Measurements from ENCODE around the gene SAMM50. TPM values are rescaled to one million over a fixed set of nuclear protein-coding genes. Genes with fewer than 3 reads are reported as not detected.

SAMM50 gene
- total RNA-seq, 1 donor from 2014 or later: 60.6 TPM

DNA sequence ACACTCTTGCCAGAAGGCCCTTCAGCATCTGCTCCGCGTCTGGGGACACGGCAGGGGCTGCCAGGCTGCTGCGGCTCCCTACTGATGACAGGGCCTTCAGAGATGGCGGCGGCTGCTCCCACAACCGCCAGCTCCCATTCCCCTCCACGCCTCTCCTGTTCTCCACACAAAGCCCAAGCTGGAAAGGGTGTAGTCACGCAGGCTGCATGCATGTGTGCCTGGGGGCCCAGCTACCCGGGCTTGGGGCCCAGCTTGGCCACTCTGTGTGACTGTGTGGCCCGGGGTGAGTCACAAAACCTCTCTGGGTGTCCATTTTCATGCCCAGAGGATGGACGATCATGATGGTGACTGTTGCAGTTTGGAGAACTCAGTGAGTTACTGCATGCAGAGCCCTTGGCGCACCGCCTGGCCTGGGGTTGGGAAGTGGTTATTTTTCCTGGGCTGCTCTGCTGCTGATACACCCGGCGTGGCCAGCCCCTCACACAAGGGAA, 37.1 kb downstream of the SAMM50 start:
- H3K27me3 Mint-ChIP-seq (ENCODE audit: insufficient read depth): no peaks in the 10 kb centered on the region
- H3K4me3 Mint-ChIP-seq: no peak overlapping the region
- no peak overlapping the region for H3K27ac Mint-ChIP-seq
- H3K36me3 Mint-ChIP-seq (ENCODE audit: low read depth): peaks cover 37% of the 10 kb centered on the region
- H3K4me1 Mint-ChIP-seq (ENCODE audit: low read depth): peaks cover 27% of the 10 kb centered on the region
- no peaks in the 10 kb centered on the region for H3K9me3 Mint-ChIP-seq
- intact Hi-C loops (cut with micrococcal nuclease): loop anchor here (5.0 kb wide), 1 partner anchor 575 kb away; no protein-coding TSS in a partner anchor
- no peak for DNase-seq (ENCODE audit: low spot score)

DNA sequence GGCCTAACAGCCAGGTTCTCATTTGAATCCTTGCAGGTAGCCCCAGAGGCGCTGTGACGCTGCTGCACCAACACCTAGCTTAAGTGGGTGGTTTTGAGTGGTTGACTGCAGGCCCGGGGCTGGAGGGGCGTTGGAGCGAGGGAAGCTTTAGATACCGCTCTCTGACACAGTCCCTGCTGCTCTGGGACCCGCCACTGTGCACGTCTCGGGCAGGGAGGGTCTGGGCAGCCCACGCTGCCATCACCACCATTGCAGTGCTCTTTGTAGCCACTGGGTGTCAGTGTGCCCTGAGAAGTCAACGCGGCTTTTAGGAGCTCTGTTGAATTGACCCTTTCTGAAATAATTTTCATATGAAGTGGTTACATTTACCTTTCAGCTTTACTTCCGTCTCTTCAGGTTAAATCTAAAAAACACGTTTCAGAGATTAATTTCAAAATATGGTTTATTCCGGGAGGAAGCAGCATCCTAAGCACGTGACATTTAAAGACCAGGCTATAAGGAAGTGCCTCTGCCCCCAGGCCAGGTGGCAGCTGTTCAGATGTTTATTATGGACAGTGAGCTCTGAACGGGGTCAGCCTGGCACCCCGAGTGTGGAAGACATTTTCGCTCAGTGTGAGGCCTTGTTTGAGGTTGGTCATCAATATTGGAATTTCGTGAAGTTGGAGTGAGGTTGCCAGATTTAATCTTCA, 38.0 kb downstream of the SAMM50 start:
- intact Hi-C loops (cut with micrococcal nuclease): loop anchor here (1.0 to 5.0 kb wide), 3 partner anchors 88 to 574 kb away; no protein-coding TSS in a partner anchor
- Mint-ChIP-seq H3K27me3 (ENCODE audit: insufficient read depth) (no peaks in the 10 kb centered on the region), H3K9me3 (no peaks in the 10 kb centered on the region), H3K4me1 (ENCODE audit: low read depth) (peaks cover 27% of the 10 kb centered on the region), H3K4me3 (no peak overlapping the region), H3K36me3 (ENCODE audit: low read depth) (peaks cover 38% of the 10 kb centered on the region), H3K27ac (peak overlapping the region; percentile 61)
- DNase-seq (ENCODE audit: low spot score): peak; percentile 43

DNA sequence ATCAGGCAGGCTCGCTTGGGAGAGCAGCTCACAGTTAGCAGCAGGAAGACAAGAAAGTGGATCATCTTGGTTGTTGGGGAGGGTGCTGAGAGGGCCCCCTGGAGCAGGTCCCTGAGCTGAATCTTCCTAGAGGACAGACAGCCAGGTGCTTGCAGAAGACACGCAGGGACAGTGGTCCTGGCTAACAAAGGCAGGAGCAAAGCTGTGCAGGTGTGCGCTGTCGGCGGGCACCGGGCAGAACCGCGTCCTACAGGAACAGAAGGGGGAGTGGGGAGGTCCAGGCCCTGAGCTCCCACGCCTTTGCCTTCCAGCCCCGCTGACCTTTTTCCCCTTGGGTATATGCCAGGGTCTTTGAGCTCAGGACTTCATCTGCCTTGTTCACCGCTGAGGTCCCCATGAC, 38.8 kb downstream of the SAMM50 start:
- Mint-ChIP-seq H3K4me1 (ENCODE audit: low read depth) (peaks cover 27% of the 10 kb centered on the region), H3K9me3 (no peaks in the 10 kb centered on the region), H3K27me3 (ENCODE audit: insufficient read depth) (no peaks in the 10 kb centered on the region), H3K27ac (no peak overlapping the region), H3K4me3 (no peak overlapping the region), H3K36me3 (ENCODE audit: low read depth) (peaks cover 40% of the 10 kb centered on the region)
- intact Hi-C loops (cut with micrococcal nuclease): loop anchor here (5.0 kb wide), 1 partner anchor 573 kb away; no protein-coding TSS in a partner anchor
- no peak for DNase-seq (ENCODE audit: low spot score)

DNA sequence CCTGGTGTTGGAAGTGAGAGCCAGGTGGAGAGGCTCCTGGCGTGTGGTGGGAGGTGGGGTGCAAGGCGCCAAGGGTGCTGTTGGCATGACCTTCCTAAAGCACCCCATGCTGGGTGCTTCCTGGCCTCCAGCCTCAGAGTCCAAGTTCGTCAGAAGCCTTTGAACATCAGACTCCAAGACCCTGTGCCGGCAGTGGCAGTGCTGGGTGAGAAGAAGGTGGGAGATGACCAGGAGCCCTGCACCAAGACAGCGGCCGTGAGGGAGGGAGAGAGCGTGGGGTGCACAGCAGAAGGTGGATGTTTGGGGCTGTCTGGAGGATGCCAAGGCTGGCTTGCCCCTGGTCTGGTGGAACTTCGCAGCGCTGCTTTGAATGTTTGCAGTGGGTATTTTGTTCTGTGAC, 39.2 kb downstream of the SAMM50 start:
- H3K9me3 Mint-ChIP-seq: no peaks in the 10 kb centered on the region
- peaks cover 27% of the 10 kb centered on the region for H3K4me1 Mint-ChIP-seq (ENCODE audit: low read depth)
- H3K4me3 Mint-ChIP-seq: peak overlapping the region; percentile 12
- DNase-seq (ENCODE audit: low spot score): no peak
- H3K27me3 Mint-ChIP-seq (ENCODE audit: insufficient read depth): no peaks in the 10 kb centered on the region
- H3K36me3 Mint-ChIP-seq (ENCODE audit: low read depth): peaks cover 42% of the 10 kb centered on the region
- no peak overlapping the region for H3K27ac Mint-ChIP-seq
- intact Hi-C loops (cut with micrococcal nuclease): loop anchor here (5.0 kb wide), 1 partner anchor 573 kb away; no protein-coding TSS in a partner anchor

DNA sequence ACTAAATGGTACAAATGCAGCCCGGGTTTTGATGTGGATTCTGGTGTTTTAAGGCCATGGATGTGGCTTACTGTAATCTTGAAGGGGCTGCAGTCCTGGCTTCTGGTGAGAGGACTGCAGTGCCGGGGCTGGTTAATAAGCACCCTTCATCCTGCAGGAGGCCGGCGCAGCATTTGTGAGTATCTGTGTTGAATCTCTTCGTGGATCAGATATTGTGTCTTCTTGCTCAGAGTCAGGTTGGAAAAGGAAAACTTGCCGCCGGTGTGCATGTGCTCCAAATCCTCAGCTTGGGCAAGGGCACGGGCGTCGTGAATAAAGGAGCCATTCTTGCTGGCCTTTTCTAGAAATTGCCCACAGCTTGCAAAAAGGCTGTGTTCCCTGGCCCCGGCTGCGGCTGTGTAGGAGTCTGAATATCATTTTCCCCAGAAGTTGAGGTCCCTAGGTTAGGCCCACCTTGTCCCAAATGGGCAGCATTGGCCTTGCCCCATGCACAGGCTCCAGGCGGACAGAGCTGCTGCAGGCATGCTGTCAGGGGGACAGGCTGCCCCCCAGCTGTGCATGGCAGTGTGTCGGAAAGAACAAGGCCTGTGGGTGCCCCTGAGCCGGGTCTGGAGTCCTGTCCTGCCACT, 39.9 kb downstream of the SAMM50 start:
- no peak for DNase-seq (ENCODE audit: low spot score)
- peak overlapping the region; percentile 63 for H3K27ac Mint-ChIP-seq
- peaks cover 27% of the 10 kb centered on the region for H3K4me1 Mint-ChIP-seq (ENCODE audit: low read depth)
- no peaks in the 10 kb centered on the region for H3K9me3 Mint-ChIP-seq
- H3K27me3 Mint-ChIP-seq (ENCODE audit: insufficient read depth): no peaks in the 10 kb centered on the region
- peaks cover 36% of the 10 kb centered on the region for H3K36me3 Mint-ChIP-seq (ENCODE audit: low read depth)
- intact Hi-C loops (cut with micrococcal nuclease): loop anchor here (5.0 kb wide), 1 partner anchor 187 kb away; the partner anchor contains the start of gene PARVG
- peak overlapping the region; percentile 90 for H3K4me3 Mint-ChIP-seq

DNA sequence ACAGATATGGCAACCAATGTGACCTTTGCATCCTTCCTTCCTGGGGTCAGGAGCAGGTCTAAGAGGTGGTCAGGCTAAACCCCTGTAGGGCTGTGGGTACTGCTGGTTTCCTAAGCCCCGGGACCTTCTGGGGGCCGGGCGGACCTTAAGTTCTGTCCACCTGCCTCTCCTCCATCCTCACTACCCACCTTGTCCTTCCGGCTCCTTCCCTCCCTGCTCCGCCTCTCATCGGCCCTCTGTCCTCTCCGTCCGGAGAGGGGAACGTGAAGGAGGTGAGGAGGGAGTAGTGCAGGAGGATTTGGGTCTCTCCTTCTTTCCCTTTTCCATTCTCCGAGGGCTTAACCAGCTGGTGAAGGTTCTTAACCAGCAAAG, 40.5 kb downstream of the SAMM50 start:
- no peak for DNase-seq (ENCODE audit: low spot score)
- peak overlapping the region; percentile 90 for H3K4me3 Mint-ChIP-seq
- no peaks in the 10 kb centered on the region for H3K9me3 Mint-ChIP-seq
- H3K36me3 Mint-ChIP-seq (ENCODE audit: low read depth): peaks cover 37% of the 10 kb centered on the region
- H3K4me1 Mint-ChIP-seq (ENCODE audit: low read depth): peaks cover 27% of the 10 kb centered on the region
- intact Hi-C loops (cut with micrococcal nuclease): loop anchor here (1.0 to 5.0 kb wide), 2 partner anchors 28 to 187 kb away; partner anchors contain the start of gene PARVG
- H3K27ac Mint-ChIP-seq: peak overlapping the region; percentile 91
- no peaks in the 10 kb centered on the region for H3K27me3 Mint-ChIP-seq (ENCODE audit: insufficient read depth)

DNA sequence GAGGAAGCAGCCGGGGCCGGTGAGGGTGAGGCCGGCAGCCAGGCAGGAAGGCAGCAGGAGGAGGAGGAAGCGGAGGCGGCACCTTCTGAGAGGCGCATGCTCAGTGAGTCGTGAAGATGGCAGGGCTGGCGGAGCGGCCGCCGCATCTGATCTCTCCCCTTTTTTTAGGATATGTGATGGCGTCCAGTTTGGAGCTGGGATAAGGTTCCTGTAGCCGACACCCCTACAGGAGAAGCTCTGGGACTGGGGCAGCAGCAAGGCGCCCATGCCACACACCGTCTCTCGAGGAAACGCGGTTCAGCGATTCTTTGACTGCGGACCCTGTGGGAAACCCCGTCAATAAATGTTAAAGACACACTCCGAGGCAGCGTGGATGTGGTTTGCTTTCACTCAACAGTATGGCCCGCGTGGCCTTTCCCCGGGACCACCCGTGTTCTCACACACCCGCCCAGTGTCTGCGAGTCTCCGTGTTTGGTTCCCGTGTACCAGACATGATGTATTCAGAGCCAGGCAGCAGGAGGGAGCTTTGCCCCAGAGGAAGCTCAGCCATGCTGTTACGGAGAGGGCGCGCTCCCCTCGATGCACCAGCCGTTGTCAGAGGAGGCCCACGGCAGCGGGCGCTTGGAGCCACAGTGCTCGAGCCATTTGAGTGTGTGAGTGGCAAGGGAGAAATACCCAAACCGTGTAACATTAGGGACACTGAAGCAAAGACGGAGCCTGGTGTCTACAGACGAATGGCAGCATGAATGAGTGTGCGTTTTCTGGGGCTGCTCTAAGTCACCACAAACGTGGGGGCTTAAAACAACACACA, 41.1 kb downstream of the SAMM50 start:
- H3K36me3 Mint-ChIP-seq (ENCODE audit: low read depth): peaks cover 37% of the 10 kb centered on the region
- peaks cover 27% of the 10 kb centered on the region for H3K4me1 Mint-ChIP-seq (ENCODE audit: low read depth)
- H3K9me3 Mint-ChIP-seq: no peaks in the 10 kb centered on the region
- intact Hi-C loops (cut with micrococcal nuclease): loop anchor here (1.0 to 5.0 kb wide), 2 partner anchors 27 to 186 kb away; partner anchors contain the start of gene PARVG
- peak overlapping the region; percentile 91 for H3K27ac Mint-ChIP-seq
- peak overlapping the region; percentile 90 for H3K4me3 Mint-ChIP-seq
- DNase-seq (ENCODE audit: low spot score): peak; percentile 64
- no peaks in the 10 kb centered on the region for H3K27me3 Mint-ChIP-seq (ENCODE audit: insufficient read depth)

DNA sequence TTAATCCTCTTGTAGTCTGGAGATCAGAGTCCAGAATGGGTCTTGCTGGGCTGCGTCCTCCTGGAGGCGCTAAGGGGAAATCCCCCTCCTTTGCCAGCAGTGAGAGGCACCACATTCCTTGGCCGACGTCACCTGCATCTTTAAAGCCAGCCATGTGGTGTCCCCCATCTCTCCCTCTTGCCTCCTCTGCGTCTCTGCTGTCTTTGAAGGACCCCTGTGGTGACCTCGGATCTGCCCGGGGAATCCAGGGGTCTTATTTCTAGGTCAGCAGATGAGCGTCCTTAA, 41.7 kb downstream of the SAMM50 start:
- Mint-ChIP-seq H3K4me3 (peak overlapping the region; percentile 90), H3K36me3 (ENCODE audit: low read depth) (peaks cover 33% of the 10 kb centered on the region), H3K9me3 (no peaks in the 10 kb centered on the region), H3K27ac (peak overlapping the region; percentile 16), H3K4me1 (ENCODE audit: low read depth) (peaks cover 27% of the 10 kb centered on the region), H3K27me3 (ENCODE audit: insufficient read depth) (no peaks in the 10 kb centered on the region)
- no peak for DNase-seq (ENCODE audit: low spot score)
- intact Hi-C loops (cut with micrococcal nuclease): loop anchor here (1.0 to 5.0 kb wide), 2 partner anchors 26 to 185 kb away; partner anchors contain the start of gene PARVG

DNA sequence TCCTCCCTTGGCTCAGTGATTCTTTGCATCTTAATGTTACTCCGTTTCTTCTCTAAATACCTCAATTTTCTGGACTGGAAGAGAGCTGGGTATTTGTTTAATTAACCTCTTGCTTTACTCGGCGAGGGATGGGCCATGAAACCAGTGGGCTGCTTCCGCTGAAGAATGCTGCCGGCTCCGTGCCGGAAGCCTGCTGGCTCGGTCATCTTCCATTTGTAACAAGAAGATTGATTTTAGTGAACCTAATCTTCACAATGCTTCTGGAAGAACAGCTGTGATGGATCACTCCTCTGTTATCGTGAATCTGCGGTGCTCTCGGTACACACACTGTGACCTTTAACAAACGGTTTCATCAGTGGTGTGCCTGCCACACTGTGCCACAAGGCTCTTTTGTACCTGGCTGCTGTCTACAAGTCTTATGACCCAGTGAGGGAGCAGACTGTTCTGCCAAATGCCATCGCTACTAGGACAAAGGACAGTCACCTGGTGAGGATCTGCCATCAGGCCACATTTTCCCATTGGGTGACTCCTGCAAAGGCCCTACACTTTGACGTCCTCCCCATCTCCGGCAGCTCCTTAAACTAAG, 43.5 kb downstream of the SAMM50 start:
- no peak overlapping the region for H3K27ac Mint-ChIP-seq
- no peak overlapping the region for H3K4me3 Mint-ChIP-seq
- intact Hi-C loops (cut with micrococcal nuclease): loop anchor here (5.0 kb wide), 1 partner anchor 184 kb away; the partner anchor contains the start of gene PARVG
- H3K27me3 Mint-ChIP-seq (ENCODE audit: insufficient read depth): no peaks in the 10 kb centered on the region
- H3K4me1 Mint-ChIP-seq (ENCODE audit: low read depth): peaks cover 20% of the 10 kb centered on the region
- H3K9me3 Mint-ChIP-seq: no peaks in the 10 kb centered on the region
- DNase-seq (ENCODE audit: low spot score): no peak
- peaks cover 20% of the 10 kb centered on the region for H3K36me3 Mint-ChIP-seq (ENCODE audit: low read depth)

DNA sequence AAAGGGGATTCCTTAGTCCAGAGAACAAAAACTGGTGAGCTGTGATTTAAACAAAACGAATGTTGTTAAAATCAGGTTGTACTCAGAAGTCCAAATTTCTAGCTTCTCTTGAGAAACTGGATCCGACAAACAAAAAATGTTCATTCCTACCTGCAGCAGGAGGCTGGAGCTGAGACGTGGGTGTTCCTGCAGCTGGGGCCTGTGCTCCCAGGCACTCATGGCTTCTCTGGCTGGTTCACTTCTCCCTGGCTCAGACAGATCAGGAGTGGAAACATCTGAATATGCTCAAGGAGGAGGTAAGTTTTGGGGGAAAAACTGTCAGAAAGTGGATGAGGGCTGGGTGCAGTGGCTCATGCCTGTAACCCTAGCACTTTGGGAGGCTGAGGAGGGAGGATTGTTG, 44.1 kb downstream of the SAMM50 start:
- H3K36me3 Mint-ChIP-seq (ENCODE audit: low read depth): peaks cover 19% of the 10 kb centered on the region
- H3K9me3 Mint-ChIP-seq: no peaks in the 10 kb centered on the region
- no peak overlapping the region for H3K4me3 Mint-ChIP-seq
- no peaks in the 10 kb centered on the region for H3K27me3 Mint-ChIP-seq (ENCODE audit: insufficient read depth)
- peaks cover 20% of the 10 kb centered on the region for H3K4me1 Mint-ChIP-seq (ENCODE audit: low read depth)
- no peak for DNase-seq (ENCODE audit: low spot score)
- intact Hi-C loops (cut with micrococcal nuclease): loop anchor here (5.0 kb wide), 1 partner anchor 183 kb away; the partner anchor contains the start of gene PARVG
- no peak overlapping the region for H3K27ac Mint-ChIP-seq

DNA sequence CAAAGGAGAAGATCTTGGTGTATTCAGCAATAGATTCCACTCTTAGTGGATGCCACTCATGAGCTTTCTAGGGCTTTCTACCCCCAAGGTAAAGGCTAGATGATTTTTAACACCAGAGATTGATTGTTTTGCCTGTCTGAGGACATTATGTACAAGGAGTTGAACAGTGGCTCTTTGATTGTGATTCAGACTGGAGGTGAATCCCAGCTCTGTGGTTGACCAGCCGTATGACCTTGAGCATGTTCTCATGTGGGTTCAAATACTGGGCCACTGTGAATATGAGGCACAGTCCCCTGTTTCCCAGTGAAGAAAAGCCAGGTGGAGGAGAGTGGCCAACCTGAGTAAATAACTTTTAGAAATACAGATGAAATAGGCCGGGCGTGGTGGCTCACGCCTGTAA, 44.9 kb downstream of the SAMM50 start:
- peaks cover 15% of the 10 kb centered on the region for H3K36me3 Mint-ChIP-seq (ENCODE audit: low read depth)
- no peaks in the 10 kb centered on the region for H3K27me3 Mint-ChIP-seq (ENCODE audit: insufficient read depth)
- no peak overlapping the region for H3K4me3 Mint-ChIP-seq
- peaks cover 16% of the 10 kb centered on the region for H3K4me1 Mint-ChIP-seq (ENCODE audit: low read depth)
- intact Hi-C loops (cut with micrococcal nuclease): no loop called here
- H3K9me3 Mint-ChIP-seq: no peaks in the 10 kb centered on the region
- DNase-seq (ENCODE audit: low spot score): no peak
- H3K27ac Mint-ChIP-seq: no peak overlapping the region

DNA sequence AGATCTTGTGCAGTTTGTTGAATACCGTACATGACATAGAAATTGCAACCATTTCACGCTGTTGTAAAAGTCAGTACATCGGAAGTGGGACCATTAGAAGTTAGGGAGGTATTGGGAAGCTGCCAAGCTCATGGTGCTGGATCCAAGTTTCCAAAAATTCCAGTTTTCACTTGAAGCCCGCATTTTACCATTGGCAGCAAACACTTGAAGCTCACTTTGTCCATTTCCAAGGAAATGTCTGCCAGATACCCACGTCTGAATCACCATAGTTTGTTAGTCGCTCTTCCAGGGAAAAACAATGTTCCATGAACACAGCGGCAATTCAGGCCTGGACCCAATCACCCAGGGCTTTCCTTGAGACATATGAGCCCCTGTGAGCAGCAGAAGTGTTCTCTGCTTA, 46.3 kb downstream of the SAMM50 start:
- Mint-ChIP-seq H3K4me3 (no peak overlapping the region), H3K27me3 (ENCODE audit: insufficient read depth) (no peaks in the 10 kb centered on the region), H3K36me3 (ENCODE audit: low read depth) (peaks cover 14% of the 10 kb centered on the region), H3K4me1 (ENCODE audit: low read depth) (peaks cover 2% of the 10 kb centered on the region), H3K27ac (no peak overlapping the region), H3K9me3 (no peaks in the 10 kb centered on the region)
- no peak for DNase-seq (ENCODE audit: low spot score)
- intact Hi-C loops (cut with micrococcal nuclease): no loop called here
